Panc1 (cell line): ENCODE data around the gene SMC3. TPM values are rescaled to one million over a fixed set of nuclear protein-coding genes. Genes with fewer than 3 reads are reported as not detected.

Source experiments
- ATAC-seq: fragments of 200-7000 bp; cut with Tn5 transposase; 2 replicates; pipeline ENCODE4 v1.9.1; 2020; ENCODE audit warnings: mild to moderate bottlenecking, moderate library complexity
- BruUV-seq: library from RNA; stranded (reverse); fragments of 400-500 nt; replicated peaks from 2 replicates; lab custom pipeline; 2021; lab: Mats Ljungman, UMichigan
- CTCF ChIA-PET: fragments of 300-600 bp; sonication (Branson Sonifier 250); formaldehyde crosslinking; loops from one replicate; lab custom pipeline; 2022; ENCODE audit warnings: antibody characterized with exemption; lab: Charles Lee
- POLR2A ChIA-PET: fragments of 300-600 bp; sonication (Branson Sonifier 250); formaldehyde crosslinking; loops from one replicate; lab custom pipeline; 2022; ENCODE audit warnings: antibody characterized with exemption; lab: Charles Lee
- DNase-seq: peaks from one replicate; pipeline ENCODE4 v3.0.0-alpha.2; 2010; ENCODE audit warnings: low read depth, low spot score
- H3K27ac ChIP-seq: 2 replicates; pipeline ENCODE4 v1.5.1; 2011; ENCODE audit warnings: mild to moderate bottlenecking, low read length, inconsistent platforms
- H3K27me3 ChIP-seq: fragments of 200-500 bp; sonication (Bioruptor generic); 2 replicates; pipeline ENCODE4 v1.6.0; 2014; ENCODE audit warnings: low read length, inconsistent platforms; ENCODE audit not compliant: control insufficient read depth, insufficient read depth
- H3K36me3 ChIP-seq: fragments of 200-500 bp; sonication (Bioruptor generic); 2 replicates; pipeline ENCODE4 v1.5.1; 2014; ENCODE audit warnings: inconsistent platforms, mild to moderate bottlenecking, low read length, moderate library complexity; ENCODE audit not compliant: control insufficient read depth, insufficient read depth
- H3K4me1 ChIP-seq: 2 replicates; pipeline ENCODE4 v1.5.1; 2011; ENCODE audit warnings: inconsistent platforms, mild to moderate bottlenecking, low read length, moderate library complexity; ENCODE audit not compliant: control insufficient read depth, insufficient read depth
- H3K4me3 ChIP-seq, 2 experiments: 2 replicates each; pipeline ENCODE4 v1.5.1; 2011 to 2012; ENCODE audit warnings: low read depth in 2 of 2, low read length in 2 of 2, mild to moderate bottlenecking in 2 of 2, inconsistent platforms in 1 of 2, moderate library complexity in 1 of 2
- H3K9me3 ChIP-seq: fragments of 200-500 bp; sonication (Bioruptor generic); 2 replicates; pipeline ENCODE4 v1.5.1; 2014; ENCODE audit warnings: low read depth, mild to moderate bottlenecking, inconsistent platforms, low read length, moderate library complexity; ENCODE audit not compliant: control insufficient read depth, insufficient read depth
- POLR2AphosphoS5 ChIP-seq: IDR thresholded peaks from 2 replicates; pipeline ENCODE4 v1.6.1; 2012; ENCODE audit warnings: mild to moderate bottlenecking, low read depth, low read length, moderate library complexity
- SIN3A ChIP-seq: IDR thresholded peaks from 2 replicates; pipeline ENCODE4 v1.6.1; 2012; ENCODE audit warnings: low read depth, mild to moderate bottlenecking, low read length, moderate library complexity, borderline replicate concordance; ENCODE audit not compliant: insufficient read depth
- TCF7L2 ChIP-seq: IDR thresholded peaks from 2 replicates; pipeline ENCODE4 v1.6.1; 2011; ENCODE audit warnings: mild to moderate bottlenecking, low read depth, low read length, inconsistent platforms
- in situ Hi-C: cut with HindIII; loops from 2 replicates; pipeline ENCODE4 v1.10.0; 2016; ENCODE audit warnings: low sequenced_read_pairs, low pct_unique_long_range_greater_than_20kb
- intact Hi-C: fragments of 100-400 bp; cut with micrococcal nuclease; formaldehyde crosslinking; loops from one replicate; pipeline ENCODE4 v1.10.0; 2022; ENCODE audit not compliant: unreplicated experiment
- total RNA-seq: library from RNA; stranded (reverse); gene quantifications from one replicate; pipeline ENCODE4 v1.2.1, GENCODE V29; 2021; ENCODE audit not compliant: unreplicated experiment
- TF ChIP-seq, protein P1 (sequence below), 2 experiments: IDR thresholded peaks; 2 replicates each; pipeline ENCODE4 v1.6.1; 2011 to 2012; ENCODE audit warnings: low read depth in 2 of 2, control low read depth in 1 of 2, low read length in 1 of 2, mild to moderate bottlenecking in 1 of 2, moderate library complexity in 1 of 2; ENCODE audit not compliant: insufficient read depth in 1 of 2
- TF ChIP-seq, protein P2 (sequence below): fragments of 450-650 bp; IDR thresholded peaks from 2 replicates; pipeline ENCODE4 v1.5.1; 2017; ENCODE audit warnings: mild to moderate bottlenecking

SMC3 gene
- total RNA-seq, 1 experiment from 2014 or later: 71.2 TPM

GRCh38 chr10:110524859-110525232 is 42.6 kb upstream of the SMC3 start:
- ATAC-seq (no peak), DNase-seq (no peak)
- CTCF ChIA-PET: no interaction called here
- TF ChIP-seq, protein P1, sequence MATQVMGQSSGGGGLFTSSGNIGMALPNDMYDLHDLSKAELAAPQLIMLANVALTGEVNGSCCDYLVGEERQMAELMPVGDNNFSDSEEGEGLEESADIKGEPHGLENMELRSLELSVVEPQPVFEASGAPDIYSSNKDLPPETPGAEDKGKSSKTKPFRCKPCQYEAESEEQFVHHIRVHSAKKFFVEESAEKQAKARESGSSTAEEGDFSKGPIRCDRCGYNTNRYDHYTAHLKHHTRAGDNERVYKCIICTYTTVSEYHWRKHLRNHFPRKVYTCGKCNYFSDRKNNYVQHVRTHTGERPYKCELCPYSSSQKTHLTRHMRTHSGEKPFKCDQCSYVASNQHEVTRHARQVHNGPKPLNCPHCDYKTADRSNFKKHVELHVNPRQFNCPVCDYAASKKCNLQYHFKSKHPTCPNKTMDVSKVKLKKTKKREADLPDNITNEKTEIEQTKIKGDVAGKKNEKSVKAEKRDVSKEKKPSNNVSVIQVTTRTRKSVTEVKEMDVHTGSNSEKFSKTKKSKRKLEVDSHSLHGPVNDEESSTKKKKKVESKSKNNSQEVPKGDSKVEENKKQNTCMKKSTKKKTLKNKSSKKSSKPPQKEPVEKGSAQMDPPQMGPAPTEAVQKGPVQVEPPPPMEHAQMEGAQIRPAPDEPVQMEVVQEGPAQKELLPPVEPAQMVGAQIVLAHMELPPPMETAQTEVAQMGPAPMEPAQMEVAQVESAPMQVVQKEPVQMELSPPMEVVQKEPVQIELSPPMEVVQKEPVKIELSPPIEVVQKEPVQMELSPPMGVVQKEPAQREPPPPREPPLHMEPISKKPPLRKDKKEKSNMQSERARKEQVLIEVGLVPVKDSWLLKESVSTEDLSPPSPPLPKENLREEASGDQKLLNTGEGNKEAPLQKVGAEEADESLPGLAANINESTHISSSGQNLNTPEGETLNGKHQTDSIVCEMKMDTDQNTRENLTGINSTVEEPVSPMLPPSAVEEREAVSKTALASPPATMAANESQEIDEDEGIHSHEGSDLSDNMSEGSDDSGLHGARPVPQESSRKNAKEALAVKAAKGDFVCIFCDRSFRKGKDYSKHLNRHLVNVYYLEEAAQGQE (IDR thresholded peaks at IDR 0.05; ENCODE audit: insufficient read depth in 1 of 2, low read depth in 2 of 2, low read length in 1 of 2): no peak
- TF ChIP-seq SIN3A: no peak
- TF ChIP-seq, protein P2, sequence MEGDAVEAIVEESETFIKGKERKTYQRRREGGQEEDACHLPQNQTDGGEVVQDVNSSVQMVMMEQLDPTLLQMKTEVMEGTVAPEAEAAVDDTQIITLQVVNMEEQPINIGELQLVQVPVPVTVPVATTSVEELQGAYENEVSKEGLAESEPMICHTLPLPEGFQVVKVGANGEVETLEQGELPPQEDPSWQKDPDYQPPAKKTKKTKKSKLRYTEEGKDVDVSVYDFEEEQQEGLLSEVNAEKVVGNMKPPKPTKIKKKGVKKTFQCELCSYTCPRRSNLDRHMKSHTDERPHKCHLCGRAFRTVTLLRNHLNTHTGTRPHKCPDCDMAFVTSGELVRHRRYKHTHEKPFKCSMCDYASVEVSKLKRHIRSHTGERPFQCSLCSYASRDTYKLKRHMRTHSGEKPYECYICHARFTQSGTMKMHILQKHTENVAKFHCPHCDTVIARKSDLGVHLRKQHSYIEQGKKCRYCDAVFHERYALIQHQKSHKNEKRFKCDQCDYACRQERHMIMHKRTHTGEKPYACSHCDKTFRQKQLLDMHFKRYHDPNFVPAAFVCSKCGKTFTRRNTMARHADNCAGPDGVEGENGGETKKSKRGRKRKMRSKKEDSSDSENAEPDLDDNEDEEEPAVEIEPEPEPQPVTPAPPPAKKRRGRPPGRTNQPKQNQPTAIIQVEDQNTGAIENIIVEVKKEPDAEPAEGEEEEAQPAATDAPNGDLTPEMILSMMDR: no peak
- no peak for TF ChIP-seq POLR2AphosphoS5
- BruUV-seq: no TSS peak
- intact Hi-C loops (no loop called here), in situ Hi-C loops (no loop called here)
- POLR2A ChIA-PET: no interaction called here
- Histone ChIP-seq H3K27ac (no peak overlapping the region), H3K9me3 (no peaks in the 10 kb centered on the region), H3K4me1 (no peaks in the 10 kb centered on the region), H3K27me3 (no peaks in the 10 kb centered on the region), H3K36me3 (no peaks in the 10 kb centered on the region), H3K4me3 (no peak overlapping the region)

DNA sequence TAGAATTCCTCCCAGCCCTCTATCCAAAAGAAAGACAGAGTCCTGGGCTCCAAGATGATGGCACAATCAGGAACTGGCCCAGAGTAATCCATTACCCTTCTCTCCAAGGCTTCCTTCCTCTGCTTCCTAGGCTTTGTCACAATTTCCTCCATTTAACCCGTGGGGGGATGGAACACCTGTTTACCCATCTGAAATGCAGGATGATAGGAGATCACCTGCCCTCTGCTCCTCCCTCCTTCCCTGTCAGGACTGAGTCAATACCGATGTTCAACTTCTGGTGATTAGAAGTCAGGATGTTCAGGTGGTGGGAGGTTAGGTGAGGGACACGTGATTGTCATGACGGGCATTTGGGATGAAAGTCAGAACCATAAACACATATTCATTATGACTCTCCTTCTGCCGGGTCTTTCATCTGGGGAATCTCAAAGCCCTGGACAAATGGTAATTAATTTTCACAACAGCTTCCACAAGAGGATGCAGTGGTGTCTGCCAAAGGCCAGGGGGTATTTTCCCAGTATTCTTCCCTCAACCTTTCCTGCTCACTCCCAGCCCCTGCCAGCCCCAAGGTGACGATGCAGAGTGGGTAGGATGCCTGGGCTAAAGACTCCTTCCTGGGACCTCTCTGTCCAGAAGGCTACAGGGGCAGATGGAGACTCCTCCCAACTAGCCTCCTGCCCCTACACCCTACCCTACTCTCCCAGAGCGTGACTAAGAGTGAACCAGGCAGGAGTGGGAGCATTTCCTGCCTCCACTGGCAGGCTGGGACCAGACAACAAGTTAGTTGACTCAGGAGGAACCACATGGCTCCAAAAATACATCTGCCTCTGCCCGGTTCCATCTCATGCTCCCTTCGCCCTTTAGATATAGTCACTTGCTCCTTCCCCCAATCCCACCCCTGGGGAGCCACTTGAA is 41.9 kb upstream of the SMC3 start:
- no peaks in the 10 kb centered on the region for H3K27me3 ChIP-seq
- peak; percentile 23; the same call in 1 of the 2 replicates for ATAC-seq
- TF ChIP-seq TCF7L2: no peak
- TF ChIP-seq, protein P2: no peak
- no peak for TF ChIP-seq SIN3A
- TF ChIP-seq, protein P1 (IDR thresholded peaks at IDR 0.05; ENCODE audit: insufficient read depth in 1 of 2, low read depth in 2 of 2, low read length in 1 of 2): no peak
- no peak for TF ChIP-seq POLR2AphosphoS5
- ChIA-PET POLR2A (no interaction called here), CTCF (no interaction called here)
- H3K4me3 ChIP-seq: no peak overlapping the region
- DNase-seq: no peak
- intact Hi-C loops (no loop called here), in situ Hi-C loops (no loop called here)
- BruUV-seq: no TSS peak
- H3K4me1 ChIP-seq: no peaks in the 10 kb centered on the region; the same call in 1 of the 2 replicates
- no peaks in the 10 kb centered on the region for H3K9me3 ChIP-seq
- H3K27ac ChIP-seq: no peak overlapping the region
- H3K36me3 ChIP-seq: no peaks in the 10 kb centered on the region
